AG09319 (cell line): ENCODE measurements around the gene CDHR5.

Experiments used
- DNase-seq: peaks from one replicate; pipeline ENCODE4 v3.0.0-alpha.2; 2010; ENCODE audit warnings: low read depth; ENCODE audit errors: extremely low read depth
- CTCF ChIP-seq: IDR thresholded peaks from 2 replicates; pipeline ENCODE4 v1.5.1; 2011; ENCODE audit warnings: low read depth, mild to moderate bottlenecking, inconsistent platforms, low read length, moderate library complexity

Gene CDHR5

GRCh38 chr11:618856-619627 is 5.7 kb downstream of the CDHR5 start:
- no peak for DNase-seq
- TF ChIP-seq CTCF: no peak

GRCh38 chr11:617912-618682 is 6.7 kb downstream of the CDHR5 start:
- TF ChIP-seq CTCF: no peak
- no peak for DNase-seq

- no peak for TF ChIP-seq CTCF
Observed at GRCh38 chr11:617199-617911, 7.4 kb downstream of the CDHR5 start.

GRCh38 chr11:616320-617198 is 8.2 kb downstream of the CDHR5 start:
- DNase-seq: no peak
- no peak for TF ChIP-seq CTCF

More at GRCh38 chr11:617199-617911, 7.4 kb downstream of the CDHR5 start:
- DNase-seq: no peak

- peak; percentile 64 for DNase-seq
- no peak for TF ChIP-seq CTCF
Observed at GRCh38 chr11:615504-616319, 9.0 kb downstream of the CDHR5 start, which contains the start of gene IRF7. IRF7 (minus strand) TSS chr11:615950; CDS start chr11:615364, 586 bp downstream.
